ENCODE measurements around the gene SEMA4A. TPM values are rescaled to one million over a fixed set of nuclear protein-coding genes. Genes with fewer than 3 reads are reported as not detected.

The SEMA4A gene
- total RNA-seq, 6 experiments from 2014 or later: 0.71 to 1.1 (median 0.83) TPM

DNA sequence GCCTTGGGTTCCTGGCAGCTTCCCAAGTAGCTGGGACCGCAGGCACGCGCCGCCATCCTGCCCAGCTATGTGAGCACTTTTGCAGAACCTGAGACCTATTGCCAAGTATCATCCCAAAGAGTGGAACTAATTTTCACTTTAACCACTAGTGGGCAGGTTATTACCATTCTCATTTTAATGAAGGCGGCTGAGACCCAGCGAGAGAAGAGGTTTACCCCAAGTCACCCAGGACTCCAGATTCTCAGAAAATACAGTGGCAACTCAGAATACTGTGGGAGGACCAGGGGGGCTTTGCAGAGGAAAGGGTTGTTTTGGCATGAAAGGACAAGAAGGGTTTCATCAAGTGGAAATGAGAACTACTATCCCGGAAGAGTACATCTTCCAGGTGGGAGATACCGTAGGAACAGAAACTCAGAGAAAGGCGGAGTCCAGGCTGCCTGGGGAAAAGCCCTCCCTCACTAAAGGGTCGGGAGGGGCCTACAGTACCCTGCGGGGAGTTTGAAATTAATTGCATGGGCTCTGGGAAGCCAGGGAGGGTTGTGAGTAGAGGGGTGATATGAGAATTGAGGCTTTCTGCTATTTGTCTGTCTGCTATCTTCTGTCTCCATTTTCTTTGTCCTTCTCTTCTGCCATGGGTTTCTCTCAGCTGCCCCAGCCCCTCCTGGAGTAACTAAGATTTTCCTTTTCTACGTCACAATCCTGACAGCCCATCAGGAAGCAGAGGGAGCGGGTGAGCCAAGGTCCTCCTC lies 7.2 kb upstream of the SEMA4A start:
- TF ChIP-seq, protein P1, sequence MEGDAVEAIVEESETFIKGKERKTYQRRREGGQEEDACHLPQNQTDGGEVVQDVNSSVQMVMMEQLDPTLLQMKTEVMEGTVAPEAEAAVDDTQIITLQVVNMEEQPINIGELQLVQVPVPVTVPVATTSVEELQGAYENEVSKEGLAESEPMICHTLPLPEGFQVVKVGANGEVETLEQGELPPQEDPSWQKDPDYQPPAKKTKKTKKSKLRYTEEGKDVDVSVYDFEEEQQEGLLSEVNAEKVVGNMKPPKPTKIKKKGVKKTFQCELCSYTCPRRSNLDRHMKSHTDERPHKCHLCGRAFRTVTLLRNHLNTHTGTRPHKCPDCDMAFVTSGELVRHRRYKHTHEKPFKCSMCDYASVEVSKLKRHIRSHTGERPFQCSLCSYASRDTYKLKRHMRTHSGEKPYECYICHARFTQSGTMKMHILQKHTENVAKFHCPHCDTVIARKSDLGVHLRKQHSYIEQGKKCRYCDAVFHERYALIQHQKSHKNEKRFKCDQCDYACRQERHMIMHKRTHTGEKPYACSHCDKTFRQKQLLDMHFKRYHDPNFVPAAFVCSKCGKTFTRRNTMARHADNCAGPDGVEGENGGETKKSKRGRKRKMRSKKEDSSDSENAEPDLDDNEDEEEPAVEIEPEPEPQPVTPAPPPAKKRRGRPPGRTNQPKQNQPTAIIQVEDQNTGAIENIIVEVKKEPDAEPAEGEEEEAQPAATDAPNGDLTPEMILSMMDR (IDR thresholded peaks at IDR 0.05): peak; percentile 89
- peaks cover 11% of the 10 kb centered on the region for H3K36me3 Mint-ChIP-seq (ENCODE audit: low read depth)
- peaks cover 15% of the 10 kb centered on the region for H3K9me3 Mint-ChIP-seq
- peak overlapping the region; percentile 70 for H3K27ac Mint-ChIP-seq
- peak overlapping the region; percentile 67 for H3K4me3 Mint-ChIP-seq
- H3K4me1 Mint-ChIP-seq (ENCODE audit: low read depth): peaks cover 61% of the 10 kb centered on the region
- H3K27me3 Mint-ChIP-seq (ENCODE audit: insufficient read depth): peaks cover 79% of the 10 kb centered on the region
- peak; percentile 97 for DNase-seq

DNA sequence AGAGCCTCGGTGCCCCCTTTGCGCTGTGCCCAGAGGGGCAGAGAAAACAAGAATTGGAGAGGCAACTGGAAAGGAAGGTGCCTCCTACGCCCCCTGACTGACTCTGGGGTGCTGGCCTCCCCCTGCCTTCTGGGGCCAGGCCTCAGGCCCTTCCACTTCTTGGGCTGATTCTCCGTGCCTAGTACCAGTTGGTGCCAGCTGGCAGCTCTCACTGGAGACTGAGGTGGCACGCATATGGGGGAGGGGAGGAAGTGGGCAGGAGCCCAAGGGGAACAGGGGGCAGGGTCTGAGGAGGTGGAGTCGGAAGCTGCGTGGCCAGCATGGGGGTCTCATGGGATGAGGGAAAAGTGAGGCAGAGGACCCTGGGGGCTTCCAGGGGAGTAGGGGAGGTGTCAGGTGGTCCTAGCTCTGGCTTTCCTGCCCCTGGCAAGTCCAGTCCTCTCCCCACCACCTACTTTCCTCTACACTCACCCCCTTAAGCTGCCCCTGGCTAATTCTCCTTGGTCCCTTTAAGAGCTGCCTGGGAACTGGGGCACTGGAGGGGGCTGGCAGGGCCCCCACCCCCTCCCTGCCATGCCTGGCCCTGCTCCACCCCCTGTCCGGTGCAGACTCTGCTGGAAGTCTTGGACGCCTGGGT lies 6.5 kb upstream of the SEMA4A start:
- peak overlapping the region; percentile 67 for H3K4me3 Mint-ChIP-seq
- H3K4me1 Mint-ChIP-seq (ENCODE audit: low read depth): peaks cover 62% of the 10 kb centered on the region
- H3K9me3 Mint-ChIP-seq: peaks cover 9% of the 10 kb centered on the region
- TF ChIP-seq, protein P1 (IDR thresholded peaks at IDR 0.05): no peak
- peaks cover 72% of the 10 kb centered on the region for H3K27me3 Mint-ChIP-seq (ENCODE audit: insufficient read depth)
- no peak for DNase-seq
- H3K36me3 Mint-ChIP-seq (ENCODE audit: low read depth): peaks cover 5% of the 10 kb centered on the region; the same call in 1 of the 2 replicates
- peak overlapping the region; percentile 70 for H3K27ac Mint-ChIP-seq

DNA sequence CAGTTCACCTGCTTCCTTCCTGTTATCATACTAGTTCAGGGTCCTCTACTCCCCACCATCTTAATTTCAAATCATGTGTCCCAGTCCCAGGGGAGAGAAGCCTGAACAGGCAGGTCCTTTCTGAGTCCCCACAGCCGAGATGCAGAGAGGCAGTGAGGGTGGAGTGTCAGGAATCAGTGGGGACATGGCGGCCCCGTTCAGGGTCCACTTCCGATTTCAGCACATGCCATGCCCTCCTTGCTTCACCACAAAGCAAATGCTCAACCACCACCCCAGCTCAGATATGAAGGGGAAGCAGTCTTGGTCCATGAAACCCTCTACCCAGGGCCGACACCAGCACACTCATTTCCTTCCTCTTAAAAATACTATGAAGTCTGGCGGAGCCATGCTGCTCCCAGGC lies 5.2 kb upstream of the SEMA4A start:
- no peak overlapping the region; the same call in 1 of the 2 replicates for H3K27ac Mint-ChIP-seq

DNA sequence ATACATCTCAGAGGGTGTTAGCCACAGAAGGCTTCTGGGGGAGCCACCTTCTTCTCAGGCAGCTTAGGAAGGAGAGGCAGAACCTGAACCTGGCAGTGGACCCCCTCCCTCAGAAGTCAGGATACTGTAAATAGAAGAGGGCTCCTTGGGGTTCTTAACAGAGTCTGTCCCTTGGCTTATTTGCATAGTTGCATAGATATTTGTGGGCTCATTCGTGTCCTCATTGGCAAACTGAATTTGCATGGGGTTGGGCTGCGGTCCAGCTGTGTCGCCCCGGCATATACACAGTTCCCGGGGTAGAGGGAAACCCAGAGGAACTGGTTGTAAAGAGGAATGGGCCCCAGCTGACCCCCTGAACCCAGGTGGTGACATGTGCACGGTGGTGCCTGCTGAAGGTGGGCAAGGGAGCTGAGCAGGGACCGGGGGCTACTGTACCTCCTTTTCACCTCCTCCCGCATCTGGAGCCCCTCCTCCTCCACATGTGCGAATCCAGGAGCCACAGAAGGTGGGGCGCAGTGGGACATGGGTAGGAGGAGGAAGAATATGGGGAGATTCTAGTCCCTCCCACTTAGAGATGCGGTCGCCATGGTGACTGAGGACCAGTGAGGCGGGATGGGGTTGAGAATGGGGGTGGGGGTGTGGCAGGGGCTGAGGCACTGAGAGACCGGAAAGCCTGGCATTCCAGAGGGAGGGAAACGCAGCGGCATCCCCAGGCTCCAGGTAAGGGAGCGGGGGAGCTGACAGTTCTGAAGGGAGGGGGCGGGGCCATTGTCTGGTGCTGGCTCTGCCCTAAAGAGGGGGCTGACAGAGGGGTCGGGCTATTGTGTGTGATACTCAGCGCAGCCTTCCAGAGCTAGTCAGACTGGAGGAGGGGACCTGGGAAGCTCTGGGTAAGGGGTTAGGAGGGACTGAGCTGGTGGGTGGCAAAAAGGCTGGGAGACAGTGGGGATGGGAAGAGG lies 3.7 kb upstream of the SEMA4A start:
- no peak overlapping the region for H3K4me3 Mint-ChIP-seq
- TF ChIP-seq, protein P1 (IDR thresholded peaks at IDR 0.05): no peak

More for the DNA sequence above, 5.2 kb upstream of the SEMA4A start:
- Mint-ChIP-seq H3K4me3 (peak overlapping the region; percentile 13; the same call in 1 of the 2 replicates), H3K9me3 (peaks cover 9% of the 10 kb centered on the region), H3K27me3 (ENCODE audit: insufficient read depth) (peaks cover 61% of the 10 kb centered on the region), H3K4me1 (ENCODE audit: low read depth) (peaks cover 68% of the 10 kb centered on the region), H3K36me3 (ENCODE audit: low read depth) (no peaks in the 10 kb centered on the region)
- TF ChIP-seq, protein P1 (IDR thresholded peaks at IDR 0.05): no peak
- no peak for DNase-seq

More for the DNA sequence above, 3.7 kb upstream of the SEMA4A start:
- Mint-ChIP-seq H3K4me1 (ENCODE audit: low read depth) (peaks cover 54% of the 10 kb centered on the region), H3K27me3 (ENCODE audit: insufficient read depth) (peaks cover 54% of the 10 kb centered on the region), H3K9me3 (peaks cover 9% of the 10 kb centered on the region; the same call in 1 of the 2 replicates), H3K27ac (no peak overlapping the region; the same call in 1 of the 2 replicates), H3K36me3 (ENCODE audit: low read depth) (no peaks in the 10 kb centered on the region)
- no peak for DNase-seq
